GM18507 (cell line): Measurements from ENCODE around the gene GRAMD2B.

Experiments
- DNase-seq: peaks from one replicate; pipeline ENCODE4 v3.0.0; 2011; ENCODE audit warnings: low read depth; ENCODE audit not compliant: insufficient read length; ENCODE audit errors: extremely low spot score
- FAIRE-seq: peaks from 2 replicates; lab custom pipeline; 2011; peaks lifted over from hg19 to GRCh38; lab: Jason Lieb, UNC

Gene GRAMD2B

DNA sequence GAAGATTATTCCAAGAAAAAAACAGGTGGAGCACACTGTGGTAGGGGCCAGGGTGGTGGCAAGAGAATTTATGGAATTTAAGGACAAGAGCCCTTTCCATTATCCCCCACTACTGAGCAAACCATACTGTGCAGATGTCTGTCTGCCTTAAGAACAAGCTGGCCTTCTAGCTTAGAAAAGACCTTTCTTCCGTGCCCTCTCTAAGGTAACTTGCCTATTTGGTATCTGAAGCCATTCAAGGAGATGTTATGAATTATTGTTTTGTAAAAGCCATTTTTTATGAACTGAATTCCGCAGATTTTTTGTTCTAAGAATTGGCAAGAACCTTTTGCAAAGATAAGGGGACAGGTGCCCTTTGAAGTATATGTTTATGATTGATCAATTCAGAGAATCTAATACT lies 20.9 kb downstream of the GRAMD2B start:
- FAIRE-seq (no peak), DNase-seq (no peak)

DNA sequence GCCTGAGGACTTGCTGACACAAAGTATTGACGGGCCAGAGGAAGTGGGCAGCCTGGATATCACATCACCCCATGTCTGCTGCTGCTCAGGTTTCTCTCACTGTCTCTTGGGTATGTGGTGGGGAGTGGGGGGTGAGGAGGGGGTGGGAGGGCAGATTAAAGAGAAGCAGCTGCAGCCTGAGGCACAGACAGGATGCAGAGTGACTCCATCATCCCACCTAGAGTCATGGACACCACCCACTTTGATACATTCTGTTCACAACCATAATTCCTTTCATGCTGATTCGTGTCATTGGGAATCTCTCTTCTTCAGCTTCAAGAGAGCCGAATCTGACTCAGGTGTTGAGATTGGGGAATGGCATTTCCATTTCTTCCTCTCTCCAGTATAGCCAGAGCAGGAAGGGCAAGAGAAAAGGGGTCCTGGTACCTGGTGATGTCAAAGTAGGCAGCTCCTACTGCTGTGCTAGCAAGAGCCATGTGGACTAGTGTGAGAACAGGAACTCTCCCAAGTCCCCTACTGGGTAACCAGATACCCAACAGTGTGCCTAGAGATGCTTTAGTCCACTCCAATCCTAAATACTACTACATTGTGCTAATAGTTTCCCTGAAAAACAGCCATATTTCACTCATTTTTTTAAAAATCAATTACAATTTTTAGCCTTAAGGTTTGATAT lies 22.4 kb downstream of the GRAMD2B start:
- FAIRE-seq (peak; percentile 46), DNase-seq (no peak)

DNA sequence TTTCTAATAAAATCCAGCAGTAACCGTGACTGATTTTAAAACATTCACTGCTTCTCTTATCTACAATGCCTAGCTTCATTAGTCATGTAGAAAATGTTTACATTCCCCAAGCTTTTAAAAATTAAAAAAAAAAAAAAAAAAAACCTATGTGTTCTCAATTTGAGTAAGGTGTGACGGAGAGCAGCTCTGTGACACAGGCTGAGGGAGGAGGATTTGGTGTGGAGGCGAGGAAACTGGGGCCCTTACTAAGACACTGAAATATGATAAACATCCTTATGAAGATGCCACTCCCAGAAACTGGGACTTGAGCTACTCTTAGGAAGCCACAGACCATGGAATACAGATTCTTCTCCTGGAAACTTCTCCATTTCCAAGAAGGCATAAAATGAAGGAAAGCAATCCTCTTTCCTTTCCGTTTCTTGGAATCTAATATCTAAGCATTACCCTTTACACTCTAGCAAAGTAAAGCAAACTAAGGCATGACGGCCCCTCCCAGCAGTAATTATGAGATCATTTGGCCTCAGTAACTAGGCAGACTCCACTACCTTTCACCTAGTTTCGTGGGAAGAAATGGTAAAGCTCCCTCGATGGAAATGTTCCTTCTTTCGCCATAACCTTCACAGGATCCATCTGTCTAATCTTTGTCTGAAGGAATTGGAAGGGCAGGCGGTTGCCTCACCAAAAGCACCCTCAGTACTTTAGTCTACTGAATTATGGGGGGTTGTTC lies 23.5 kb downstream of the GRAMD2B start:
- FAIRE-seq (peak; percentile 56), DNase-seq (no peak)

DNA sequence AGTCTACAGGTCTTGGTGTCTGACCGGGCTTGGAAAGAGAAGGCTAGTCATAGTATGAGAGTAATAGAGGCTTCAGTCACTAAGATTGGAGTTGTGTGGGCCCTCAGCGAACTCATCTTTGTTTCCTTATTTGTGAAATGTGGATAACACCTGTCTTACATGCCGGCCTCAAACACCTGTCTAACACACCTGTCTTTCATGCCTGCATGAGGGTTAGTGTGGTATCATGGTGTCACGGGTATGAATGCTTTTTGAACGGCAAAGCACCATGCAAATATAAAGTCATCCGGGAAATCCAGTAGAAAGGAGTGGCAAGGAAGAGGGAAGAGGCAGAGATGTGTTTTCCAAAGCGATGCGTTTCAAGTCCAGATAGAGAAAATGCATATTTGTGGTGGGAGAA lies 25.5 kb downstream of the GRAMD2B start:
- no peak for DNase-seq

DNA sequence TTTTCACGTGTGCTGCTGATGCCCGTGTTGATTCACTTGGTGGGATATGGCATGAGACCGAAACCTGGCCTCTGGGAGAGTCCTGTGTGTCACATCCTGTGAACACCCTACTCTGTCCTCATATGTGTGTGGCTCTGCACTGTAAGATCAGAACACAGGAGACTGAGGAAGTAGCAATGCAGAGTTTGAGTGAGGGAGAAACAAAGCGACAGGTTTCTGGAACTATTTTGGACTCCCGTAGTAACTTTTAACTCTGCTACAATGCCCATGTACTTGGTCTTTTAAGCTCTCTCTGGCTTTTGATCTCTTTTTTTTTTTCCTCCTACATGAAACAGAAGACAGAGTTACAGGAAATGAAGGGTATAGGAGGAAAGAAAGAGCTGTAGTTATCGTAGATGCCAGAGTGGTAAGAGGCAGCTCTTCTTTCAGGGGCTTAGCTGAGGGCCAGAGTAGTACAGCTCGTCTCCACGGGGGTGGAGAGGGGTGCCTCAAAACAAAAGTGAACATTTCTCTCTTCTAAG lies 26.6 kb downstream of the GRAMD2B start:
- FAIRE-seq (peak; percentile 96), DNase-seq (no peak)

More for the DNA sequence above, 25.5 kb downstream of the GRAMD2B start:
- FAIRE-seq, result no peak

DNA sequence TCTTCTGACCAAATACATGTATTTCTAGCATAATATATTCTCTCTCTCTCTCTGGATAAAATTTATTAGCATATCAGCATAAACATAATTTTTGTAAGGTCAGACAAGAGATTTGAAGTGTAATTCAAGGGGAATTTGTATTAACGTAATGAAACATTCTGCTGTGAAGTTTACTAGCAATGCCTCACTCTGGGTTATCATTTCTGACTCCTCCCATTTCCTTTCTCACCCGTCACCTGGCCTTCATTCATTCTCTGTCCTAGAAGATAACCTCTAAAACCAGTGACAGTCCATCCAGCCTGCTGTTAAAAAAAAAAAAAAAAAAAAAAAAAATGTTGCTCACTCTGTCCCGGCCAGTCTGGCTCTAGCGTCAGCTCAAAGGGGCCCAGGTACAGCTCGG lies 27.1 kb downstream of the GRAMD2B start:
- FAIRE-seq, result no peak
- no peak for DNase-seq

DNA sequence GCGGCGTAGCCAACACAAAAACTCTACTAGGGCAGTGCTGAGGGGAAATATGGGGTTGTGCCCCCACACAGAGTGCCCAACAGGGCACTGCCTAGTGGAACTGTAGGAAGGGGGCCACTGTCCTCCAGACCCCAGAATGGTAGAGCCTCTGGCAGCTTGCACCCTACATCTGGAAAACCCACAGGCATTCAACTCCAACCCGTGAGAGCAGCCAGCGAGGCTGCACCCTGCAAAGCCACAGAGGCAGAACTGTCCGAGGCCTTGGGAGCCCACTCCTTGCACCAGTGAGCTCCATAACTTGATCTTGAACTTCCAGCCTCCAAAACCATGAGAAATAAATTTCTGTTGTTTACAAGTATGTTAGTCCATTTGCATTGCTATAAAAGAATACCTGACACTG lies 27.7 kb downstream of the GRAMD2B start:
- FAIRE-seq, result peak; percentile 31
- no peak for DNase-seq

DNA sequence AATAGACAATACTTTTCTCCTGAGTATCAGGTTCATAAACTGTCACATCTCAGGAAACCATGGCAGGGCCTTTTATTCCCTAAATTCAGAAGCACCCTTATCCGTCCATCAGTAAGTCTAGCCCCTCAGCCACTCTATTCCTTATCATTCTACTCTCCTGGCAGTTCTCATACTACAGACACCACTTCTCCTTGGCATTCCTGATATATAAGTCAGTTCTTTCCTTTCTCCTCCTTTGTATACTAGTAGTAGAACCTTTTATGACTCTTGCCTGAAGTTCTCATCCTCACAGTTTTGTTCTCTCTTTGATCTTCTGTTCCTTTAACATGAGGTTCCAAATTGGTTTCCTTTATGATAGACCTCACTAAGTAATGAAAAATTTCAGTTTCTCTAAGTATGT lies 29.3 kb downstream of the GRAMD2B start:
- no peak for FAIRE-seq
- no peak for DNase-seq

DNA sequence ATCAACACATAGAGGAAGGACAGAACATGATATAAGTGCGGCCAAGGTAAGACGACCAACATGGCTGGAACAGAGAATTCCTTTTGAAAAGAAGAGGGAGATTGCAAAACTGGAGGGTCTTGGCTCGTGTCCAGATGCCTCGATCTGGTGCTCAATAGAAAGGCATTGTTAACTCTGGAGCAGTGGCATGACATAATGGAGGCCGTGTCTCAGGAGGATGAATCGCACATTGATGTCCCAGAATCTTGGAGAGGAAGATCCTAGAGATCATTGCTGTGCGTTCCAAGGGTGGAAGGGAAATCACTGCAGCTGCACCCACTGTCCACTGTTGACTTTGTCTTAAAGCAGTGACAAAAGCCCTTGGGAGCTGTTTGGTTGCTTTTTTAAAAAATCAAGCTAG lies 30.9 kb downstream of the GRAMD2B start:
- no peak for FAIRE-seq
- no peak for DNase-seq

DNA sequence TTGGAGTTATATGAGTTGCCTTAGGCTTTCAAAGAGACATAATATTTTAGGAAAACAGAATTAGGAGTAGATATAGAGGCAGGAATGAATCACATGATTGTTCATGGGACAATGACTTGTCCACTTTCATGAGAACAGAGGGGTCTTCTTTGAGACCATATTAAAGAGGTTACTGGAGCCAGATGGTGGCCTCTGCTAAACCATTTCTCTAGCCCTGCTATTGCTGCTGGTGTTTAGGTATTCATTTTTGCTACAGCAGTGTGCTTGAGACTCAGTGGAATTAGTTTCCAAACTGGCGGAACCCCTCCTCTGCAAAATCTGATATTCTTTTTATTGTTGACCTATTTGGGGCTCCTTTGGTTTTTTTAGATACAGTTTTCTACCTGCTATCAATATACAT lies 31.3 kb downstream of the GRAMD2B start:
- DNase-seq (no peak), FAIRE-seq (no peak)

DNA sequence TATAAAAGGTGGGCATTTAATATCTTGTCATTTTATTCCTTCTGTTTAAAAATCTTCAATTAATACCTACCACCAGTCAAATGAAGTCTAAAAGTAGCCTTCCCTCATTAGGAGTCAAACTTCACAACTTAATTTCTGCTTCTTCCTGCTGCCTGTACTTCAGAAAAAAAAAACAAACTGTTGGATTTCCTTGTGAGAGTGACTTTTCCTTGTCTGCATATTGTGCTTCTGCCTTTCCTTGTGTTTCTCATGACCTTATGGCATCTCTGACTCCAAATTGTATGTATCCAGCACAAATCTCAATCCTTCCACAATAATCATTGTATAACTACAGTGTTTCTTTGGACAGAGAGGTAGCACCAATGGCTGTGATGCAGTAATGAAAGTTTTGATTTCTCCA lies 32.1 kb downstream of the GRAMD2B start:
- FAIRE-seq (no peak), DNase-seq (no peak)

DNA sequence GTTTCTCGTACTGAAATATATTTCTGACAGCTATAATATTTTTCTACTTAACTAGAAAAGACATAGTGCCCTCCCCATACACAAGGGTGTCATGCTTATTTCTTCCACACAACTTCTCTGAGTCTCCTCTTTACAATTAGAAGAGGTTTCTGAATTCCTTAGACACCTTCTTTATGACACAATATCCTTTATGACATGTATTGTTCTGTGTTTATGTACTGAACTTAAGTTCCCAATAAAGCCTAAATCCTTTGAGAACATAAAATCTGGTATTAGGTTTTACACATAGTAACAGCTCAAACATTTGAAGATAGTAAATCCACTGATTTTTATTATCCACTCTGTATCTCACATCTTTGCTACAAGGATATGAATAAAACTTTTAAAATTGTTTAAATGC lies 32.5 kb downstream of the GRAMD2B start:
- FAIRE-seq, result no peak
- DNase-seq, result no peak

DNA sequence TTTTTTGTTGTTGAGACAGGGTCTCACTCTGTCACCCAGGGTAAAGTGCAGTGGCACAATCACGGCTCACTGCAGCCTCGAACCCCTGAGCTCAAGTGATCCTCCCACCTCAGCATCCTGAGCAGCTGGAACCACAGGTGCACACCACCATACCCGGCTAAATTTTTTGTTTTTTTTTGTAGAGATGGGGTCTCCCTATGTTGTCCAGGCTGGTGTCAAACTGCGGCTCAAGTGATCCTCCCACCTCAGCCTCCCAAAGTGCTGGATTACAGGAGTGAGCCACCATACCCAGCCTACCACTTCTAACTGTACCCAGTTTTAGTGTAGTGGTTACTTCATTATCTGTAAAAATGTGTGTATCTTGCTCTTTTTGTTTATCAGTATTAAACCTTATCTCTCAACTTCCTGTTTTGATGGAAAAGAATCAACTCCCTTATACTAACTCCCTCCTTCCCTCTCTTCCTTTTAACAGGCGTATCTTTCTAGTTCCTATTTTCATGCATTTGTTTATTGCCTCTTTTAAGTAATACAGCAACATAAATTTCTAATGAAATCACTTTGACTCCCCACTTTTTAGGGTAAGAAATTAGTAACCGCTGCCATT lies 33.1 kb downstream of the GRAMD2B start:
- FAIRE-seq, result no peak
- DNase-seq, result no peak

DNA sequence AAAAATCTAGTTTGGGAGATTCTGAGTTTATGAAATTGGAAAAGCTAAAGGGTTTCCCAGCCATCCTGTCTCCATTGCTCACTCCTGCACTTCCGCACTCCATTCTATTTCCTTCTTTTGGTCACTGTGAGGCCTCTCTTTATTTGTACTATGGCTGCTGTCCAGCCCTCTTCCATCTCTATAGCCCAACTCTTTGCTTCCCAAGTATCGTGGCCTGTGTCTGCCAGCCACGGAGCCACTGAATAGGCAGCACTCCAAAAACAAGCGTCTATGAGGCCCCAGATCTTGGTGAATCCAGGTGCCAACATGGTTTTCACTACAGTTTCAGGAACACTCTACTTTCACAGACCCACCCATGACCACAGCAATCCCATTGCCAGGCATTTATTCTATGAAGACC lies 37.2 kb downstream of the GRAMD2B start:
- FAIRE-seq (no peak), DNase-seq (no peak)

DNA sequence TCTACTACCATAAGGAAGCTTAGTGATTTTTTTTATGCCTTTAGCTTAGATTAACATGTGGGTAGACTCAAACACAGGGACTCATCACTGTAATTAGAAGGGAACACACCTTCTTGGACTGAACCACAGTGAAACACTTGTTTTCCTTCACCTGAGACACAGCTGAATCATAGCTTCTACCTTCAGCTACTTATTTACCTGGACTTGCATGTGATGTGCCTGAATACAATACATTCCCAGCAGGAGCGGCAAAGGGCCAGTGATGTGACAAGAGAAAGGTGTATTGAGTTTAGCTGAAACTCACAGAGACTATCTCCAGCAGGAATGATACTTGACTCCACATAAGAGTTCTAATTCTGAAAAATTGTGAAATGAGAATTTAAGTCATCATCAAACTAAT lies 37.8 kb downstream of the GRAMD2B start:
- FAIRE-seq, result peak; percentile 51
- no peak for DNase-seq

DNA sequence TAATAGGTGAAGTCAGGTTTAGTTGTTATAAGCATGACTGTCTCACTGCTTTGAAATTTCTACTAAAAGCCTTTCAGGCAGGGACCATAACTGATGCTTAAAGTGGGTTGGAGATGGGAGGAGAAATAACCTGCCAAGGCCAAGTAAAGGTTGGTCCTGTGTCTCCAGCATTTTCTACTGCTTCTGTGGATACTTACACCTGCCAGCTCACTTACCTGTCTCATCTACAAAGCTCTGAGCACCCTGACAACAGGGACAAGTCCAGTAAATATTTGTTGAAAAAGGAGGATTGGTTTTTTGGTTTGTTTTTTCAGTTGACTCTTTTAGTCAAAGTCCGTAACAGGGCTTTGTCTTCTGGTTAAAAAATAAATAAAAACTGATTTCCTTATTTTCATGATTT lies 38.6 kb downstream of the GRAMD2B start:
- no peak for DNase-seq
- no peak for FAIRE-seq

DNA sequence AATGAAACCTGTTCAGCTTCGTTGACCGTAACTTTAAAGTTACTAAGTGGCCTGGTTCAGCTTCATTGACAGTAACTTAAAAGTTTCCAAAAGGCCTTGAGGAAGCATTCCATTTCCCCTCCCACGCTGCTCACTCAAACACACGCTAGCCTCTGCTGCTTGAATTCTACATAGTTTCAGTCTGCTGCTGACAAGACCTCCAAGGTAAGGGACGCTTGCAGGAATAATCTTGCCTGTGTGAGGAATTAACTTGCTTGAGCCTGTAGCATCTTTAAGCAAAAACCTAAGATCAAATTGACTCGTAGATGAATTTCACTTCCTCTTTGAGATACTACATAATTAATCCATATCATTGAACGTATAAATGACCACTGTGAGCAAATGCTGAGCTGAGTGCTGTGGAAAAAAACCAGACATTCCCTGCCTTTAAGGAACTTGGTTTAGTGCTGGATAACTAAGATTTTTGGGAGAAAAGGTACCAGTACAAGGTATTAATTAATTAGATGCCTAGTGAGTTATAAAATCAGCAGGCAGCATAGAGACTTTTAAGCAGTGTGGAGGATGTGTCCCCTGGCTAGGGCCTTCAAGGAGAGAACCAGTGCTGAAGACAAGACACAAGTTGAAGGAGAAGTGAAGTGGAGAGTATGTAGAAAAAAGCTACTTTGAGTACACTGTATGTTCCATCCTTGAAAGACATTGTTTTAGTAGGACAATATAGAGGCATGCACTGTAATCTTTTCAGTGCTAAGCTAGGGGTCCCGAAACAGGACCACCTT lies 39.2 kb downstream of the GRAMD2B start:
- FAIRE-seq (peak; percentile 87), DNase-seq (no peak)

DNA sequence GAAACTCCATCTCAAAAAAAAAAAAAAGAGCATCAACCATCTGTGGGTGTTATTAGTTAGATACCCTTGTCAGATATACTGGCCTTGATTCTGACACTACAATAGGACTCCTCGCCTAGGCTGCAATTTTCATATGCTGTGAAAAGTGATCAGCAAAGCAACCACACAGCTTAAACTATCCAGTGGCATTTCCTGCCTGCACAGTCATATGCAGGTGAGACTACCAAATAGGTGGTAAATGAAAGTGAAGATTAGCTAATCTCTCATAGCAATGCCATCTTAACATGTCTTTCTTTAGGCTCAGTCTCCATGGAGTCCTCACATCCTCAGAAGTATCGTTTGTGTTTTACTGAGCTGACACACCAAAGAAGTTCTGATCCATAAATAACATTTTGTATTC lies 40.8 kb downstream of the GRAMD2B start:
- FAIRE-seq, result peak; percentile 66
- no peak for DNase-seq

DNA sequence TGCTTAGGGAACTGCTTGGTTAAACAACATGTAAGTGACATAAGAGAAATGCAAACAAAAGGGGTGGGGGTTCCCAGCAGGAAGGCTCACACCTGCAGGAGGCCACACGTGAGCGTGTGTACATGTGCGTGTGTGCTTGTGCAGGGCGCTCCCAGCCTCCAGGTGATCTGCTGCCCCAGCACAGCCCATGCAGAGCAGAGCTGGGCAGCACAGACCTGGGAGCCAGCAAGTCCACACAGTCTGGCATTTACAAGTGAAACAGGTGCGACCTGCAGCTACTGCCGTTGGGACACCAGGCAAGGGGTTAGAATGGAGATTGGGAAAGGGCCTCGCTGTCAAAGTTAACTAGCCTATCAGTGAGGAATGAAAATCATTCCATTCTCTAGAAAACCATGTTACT lies 41.8 kb downstream of the GRAMD2B start:
- DNase-seq (no peak), FAIRE-seq (no peak)

DNA sequence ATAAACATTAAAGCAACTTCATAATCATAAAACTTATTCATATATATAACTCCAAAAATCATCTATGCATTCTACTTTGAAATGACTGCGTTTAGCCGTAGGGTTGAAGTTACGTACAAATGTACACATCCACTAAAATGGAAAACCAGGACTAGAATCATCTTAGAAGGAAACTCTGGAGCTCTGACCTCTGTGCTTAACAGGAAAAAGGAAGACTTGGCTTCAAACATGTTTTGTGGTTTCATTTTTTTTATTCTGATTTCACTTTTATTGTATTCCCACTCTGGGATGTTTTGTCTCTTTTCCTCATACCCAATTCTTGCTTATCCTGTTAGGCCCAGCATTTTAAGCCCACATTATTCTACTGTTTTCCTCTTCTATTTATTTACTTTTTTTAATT lies 44.9 kb downstream of the GRAMD2B start:
- FAIRE-seq, result no peak
- DNase-seq, result no peak
